ENCODE measurements around the gene RNF167. TPM values are rescaled to one million over a fixed set of nuclear protein-coding genes. Genes with fewer than 3 reads are reported as not detected.

The RNF167 gene
- total RNA-seq, 4 donors from 2014 or later = 66.3 to 95.4 (median 80.2) TPM

DNA sequence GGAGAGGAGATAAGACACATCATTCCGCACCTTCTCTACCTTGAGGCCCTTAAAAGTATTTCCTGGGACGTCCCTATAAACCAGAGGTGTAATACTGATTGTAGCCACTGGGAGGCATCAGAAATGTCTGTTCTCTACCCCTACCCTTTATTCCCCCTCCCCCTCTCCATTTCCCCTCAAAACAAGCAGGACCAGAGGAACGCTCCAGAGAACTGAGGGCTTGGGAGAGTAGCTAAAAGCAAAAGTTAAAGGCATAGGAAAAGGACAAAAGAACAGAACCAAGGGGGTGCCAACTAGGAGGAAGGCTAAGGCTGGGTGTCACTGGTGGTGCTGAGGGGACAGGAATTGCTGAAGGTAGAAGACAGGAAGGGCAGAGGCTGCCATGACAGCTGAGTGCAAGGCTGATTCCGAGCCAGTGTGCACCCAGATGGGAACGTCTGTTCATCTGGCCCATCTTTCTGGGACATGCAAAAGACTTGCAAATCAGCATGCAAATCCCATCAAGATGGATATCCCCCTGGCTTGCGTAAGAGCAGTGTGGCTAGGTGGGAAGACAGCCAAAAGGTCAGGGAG is 40.7 kb downstream of the RNF167 start:
- no peak overlapping the region for H3K4me3 ChIP-seq (ENCODE audit: low read depth, poor library complexity, severe bottlenecking)
- 36 to 42% methylated on average over 6 of the region's 6 CpGs for WGBS, 2 donors
- DNase-seq (ENCODE audit: low spot score in 2 of 2) = no peak
- intact Hi-C loops (cut with DNase I; ENCODE audit: low total_unique reads) = loop anchor here (10.0 kb wide), 1 partner anchor 74 kb away; no protein-coding TSS in a partner anchor
- no peak for TF ChIP-seq POLR2A (IDR thresholded peaks at IDR 0.05)
- TF ChIP-seq, protein P1, sequence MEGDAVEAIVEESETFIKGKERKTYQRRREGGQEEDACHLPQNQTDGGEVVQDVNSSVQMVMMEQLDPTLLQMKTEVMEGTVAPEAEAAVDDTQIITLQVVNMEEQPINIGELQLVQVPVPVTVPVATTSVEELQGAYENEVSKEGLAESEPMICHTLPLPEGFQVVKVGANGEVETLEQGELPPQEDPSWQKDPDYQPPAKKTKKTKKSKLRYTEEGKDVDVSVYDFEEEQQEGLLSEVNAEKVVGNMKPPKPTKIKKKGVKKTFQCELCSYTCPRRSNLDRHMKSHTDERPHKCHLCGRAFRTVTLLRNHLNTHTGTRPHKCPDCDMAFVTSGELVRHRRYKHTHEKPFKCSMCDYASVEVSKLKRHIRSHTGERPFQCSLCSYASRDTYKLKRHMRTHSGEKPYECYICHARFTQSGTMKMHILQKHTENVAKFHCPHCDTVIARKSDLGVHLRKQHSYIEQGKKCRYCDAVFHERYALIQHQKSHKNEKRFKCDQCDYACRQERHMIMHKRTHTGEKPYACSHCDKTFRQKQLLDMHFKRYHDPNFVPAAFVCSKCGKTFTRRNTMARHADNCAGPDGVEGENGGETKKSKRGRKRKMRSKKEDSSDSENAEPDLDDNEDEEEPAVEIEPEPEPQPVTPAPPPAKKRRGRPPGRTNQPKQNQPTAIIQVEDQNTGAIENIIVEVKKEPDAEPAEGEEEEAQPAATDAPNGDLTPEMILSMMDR (IDR thresholded peaks at IDR 0.05) = peak in 1 of 3 donors; percentile 72

DNA sequence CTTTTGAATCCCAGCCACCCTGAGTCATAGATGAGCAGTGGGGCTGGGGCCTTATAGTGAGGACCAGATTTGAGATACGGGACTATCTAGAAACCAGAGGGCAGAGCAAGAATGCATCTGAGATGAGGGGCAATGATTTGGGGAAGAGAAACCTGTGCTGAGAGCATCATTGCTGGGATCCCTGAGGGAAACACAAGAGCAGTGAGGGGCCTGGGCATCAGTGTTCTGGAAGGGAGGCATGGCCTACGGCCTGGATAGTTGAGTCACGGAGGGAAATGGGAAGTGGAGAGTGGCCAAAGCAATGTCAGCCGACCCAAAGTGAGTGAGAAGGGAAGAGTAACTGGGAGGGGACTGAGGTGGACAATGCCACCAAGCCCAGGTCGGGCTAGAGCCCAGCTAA is 42.2 kb downstream of the RNF167 start:
- no peak for DNase-seq (ENCODE audit: low spot score in 2 of 2)
- 54 to 72% methylated on average over 5 of the region's 5 CpGs for WGBS, 2 donors
- no peak overlapping the region for H3K4me3 ChIP-seq (ENCODE audit: low read depth, poor library complexity, severe bottlenecking)
- intact Hi-C loops (cut with DNase I; ENCODE audit: low total_unique reads) = loop anchor here (10.0 kb wide), 1 partner anchor 72 kb away; no protein-coding TSS in a partner anchor
- TF ChIP-seq, protein P1 (IDR thresholded peaks at IDR 0.05) = no peak
- no peak for TF ChIP-seq POLR2A (IDR thresholded peaks at IDR 0.05)

DNA sequence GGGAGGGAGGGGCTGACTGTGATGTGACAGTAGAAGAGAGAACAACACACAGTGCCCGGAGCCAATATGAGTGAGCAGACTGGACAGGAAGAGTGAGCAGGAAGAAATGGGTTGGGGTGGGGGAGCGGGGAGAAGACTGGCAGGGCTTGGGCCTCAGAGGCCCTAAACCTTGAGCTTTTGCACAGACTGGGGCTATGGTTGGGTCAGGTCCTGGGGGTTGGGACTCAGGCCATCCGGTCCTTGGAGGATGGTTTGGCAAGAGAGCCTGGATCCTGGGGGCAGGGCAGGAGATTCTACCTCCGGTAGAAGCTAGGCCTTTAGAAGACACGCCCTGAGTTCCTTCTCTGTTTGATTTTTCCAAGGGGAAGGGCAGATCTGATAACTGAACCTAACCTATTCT is 46.3 kb downstream of the RNF167 start:
- TF ChIP-seq POLR2A (IDR thresholded peaks at IDR 0.05) = no peak
- TF ChIP-seq, protein P1 (IDR thresholded peaks at IDR 0.05) = no peak
- 17 to 18% methylated on average over 5 of the region's 5 CpGs for WGBS, 2 donors
- intact Hi-C loops (cut with DNase I; ENCODE audit: low total_unique reads) = loop anchor here (10.0 kb wide), 1 partner anchor 68 kb away; no protein-coding TSS in a partner anchor
- peak overlapping the region; percentile 77 for H3K4me3 ChIP-seq (ENCODE audit: low read depth, poor library complexity, severe bottlenecking)
- no peak for DNase-seq (ENCODE audit: low spot score in 2 of 2)

DNA sequence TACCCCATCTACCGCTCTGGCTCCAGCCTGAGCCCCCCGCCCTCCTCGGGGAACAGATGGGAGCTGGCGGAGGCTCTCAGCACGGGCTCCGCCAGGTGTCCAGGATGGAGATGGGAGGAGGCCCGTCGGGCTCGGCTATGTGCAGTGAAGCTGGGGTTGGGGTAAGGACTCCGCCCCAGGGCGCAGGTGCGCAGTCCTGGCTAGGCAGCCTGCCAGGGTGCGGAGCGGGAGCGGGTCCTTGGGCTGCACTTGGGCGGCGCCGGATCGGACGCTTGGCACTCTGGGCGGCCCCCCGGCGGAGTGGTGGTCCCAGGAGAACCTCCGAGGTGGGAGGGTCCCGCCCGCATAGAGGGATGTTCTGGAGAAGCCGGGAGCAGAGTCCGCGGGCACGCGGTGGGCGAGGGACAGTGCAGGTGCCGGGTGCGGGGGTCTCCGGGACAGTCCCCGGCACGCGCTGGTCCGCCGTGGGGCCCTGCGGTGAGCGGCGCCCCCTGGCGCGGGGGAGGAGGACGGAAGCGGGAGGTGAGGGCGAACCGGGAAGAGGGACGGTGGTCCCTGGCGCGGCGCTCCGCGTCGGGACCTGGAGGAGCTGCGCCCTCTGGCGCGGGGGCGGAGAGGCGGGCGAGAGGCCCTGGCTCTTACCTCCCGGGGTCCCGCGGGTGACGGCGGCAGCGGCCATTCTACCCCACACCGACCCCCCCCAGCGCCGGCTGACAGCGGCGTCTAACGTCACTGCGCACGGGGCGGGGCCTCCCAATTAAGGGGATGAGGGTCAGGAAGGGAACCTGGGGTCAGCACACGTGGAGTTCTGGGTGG is 47.1 kb downstream of the RNF167 start, which contains the start of gene CAMTA2:
CAMTA2 (minus strand) TSS at position 725 of the 816 bp plus-strand sequence. CDS start 1,453 bp downstream, outside the sequence.
- TF ChIP-seq POLR2A (IDR thresholded peaks at IDR 0.05) = peak in 1 of 2 donors; percentile 12
- TF ChIP-seq, protein P1 (IDR thresholded peaks at IDR 0.05) = no peak
- intact Hi-C loops (cut with DNase I; ENCODE audit: low total_unique reads) = loop anchor here (10.0 kb wide), 1 partner anchor 68 kb away; no protein-coding TSS in a partner anchor
- peak; percentile 88 to 98 for DNase-seq (ENCODE audit: low spot score in 2 of 2)
- peak within 1 kb of the TSS; percentile 77 for H3K4me3 ChIP-seq (ENCODE audit: low read depth, poor library complexity, severe bottlenecking)
- 1 to 2% methylated on average over 54 to 70 of the region's 78 CpGs for WGBS, 2 donors

DNA sequence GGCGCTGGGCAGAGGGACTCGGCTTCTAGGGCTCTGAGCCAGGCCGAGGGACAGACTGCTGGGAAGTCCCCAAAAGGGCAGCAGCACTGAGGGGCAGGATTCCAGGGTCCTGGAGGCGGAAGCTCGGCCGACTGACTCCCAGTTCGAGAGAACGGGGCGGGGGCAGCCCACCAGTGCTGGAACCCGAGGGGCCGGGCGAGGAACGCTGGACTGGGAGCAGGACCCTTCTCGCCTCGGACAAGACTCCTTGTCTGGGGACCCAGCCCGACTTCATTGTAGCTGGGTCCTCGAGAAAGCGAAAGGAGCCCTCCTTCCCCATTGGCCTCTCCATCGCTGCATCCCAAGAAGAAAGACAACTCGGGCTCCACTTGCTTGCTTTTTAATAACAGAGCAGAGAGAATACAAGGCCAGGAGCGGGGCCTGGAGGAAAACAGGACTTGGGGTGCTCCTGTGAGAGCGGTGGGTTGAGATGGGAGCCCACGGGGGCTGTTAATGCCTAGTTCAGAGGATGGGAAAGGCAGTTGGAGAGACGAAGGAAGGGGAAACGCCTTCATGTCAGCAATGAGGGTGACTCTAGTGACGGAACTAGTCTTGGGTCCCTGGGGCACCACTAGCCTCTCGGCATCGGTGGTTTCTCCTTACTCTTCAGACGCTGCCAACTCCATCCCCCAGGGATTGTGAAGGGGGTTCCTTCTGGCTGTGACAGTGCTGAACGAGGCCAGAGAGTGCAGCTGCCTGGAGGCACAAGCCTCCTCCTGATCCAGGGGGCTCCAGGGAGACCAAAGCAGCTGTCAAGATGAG is 47.9 kb downstream of the RNF167 start:
- H3K4me3 ChIP-seq (ENCODE audit: low read depth, poor library complexity, severe bottlenecking) = peak overlapping the region; percentile 77
- no peak for DNase-seq (ENCODE audit: low spot score in 2 of 2)
- TF ChIP-seq, protein P1 (IDR thresholded peaks at IDR 0.05) = no peak
- no peak for TF ChIP-seq POLR2A (IDR thresholded peaks at IDR 0.05)
- intact Hi-C loops (cut with DNase I; ENCODE audit: low total_unique reads) = loop anchor here (10.0 kb wide), 1 partner anchor 67 kb away; no protein-coding TSS in a partner anchor
- WGBS, 2 donors = 2% methylated on average over 27 to 30 of the region's 30 CpGs

Measured in lower leg skin (tissue), 4 donors.